ENCODE data around the gene SPTBN1. TPM values are rescaled to one million over a fixed set of nuclear protein-coding genes. Genes with fewer than 3 reads are reported as not detected.

SPTBN1 gene
- total and polyA plus RNA-seq, 5 donors from 2014 or later = 10.0 to 182 (median 19.6) TPM

- no peak overlapping the region for H3K4me3 ChIP-seq (ENCODE audit: low read depth, low read length)
- no peak for DNase-seq
Observed at GRCh38 chr2:54708584-54709335, 252.6 kb downstream of the SPTBN1 start.

GRCh38 chr2:54709336-54709809 lies 253.2 kb downstream of the SPTBN1 start:
- peaks cover 45% of the 10 kb centered on the region for H3K27me3 Mint-ChIP-seq
- DNase-seq (no peak), ATAC-seq (ENCODE audit: low read depth in 2 of 2) (peak; percentile 23 to 37)

More at GRCh38 chr2:54708584-54709335, 252.6 kb downstream of the SPTBN1 start:
- Mint-ChIP-seq H3K4me1 (peaks cover 0 to 2% (median under 1%) of the 10 kb centered on the region in 4 donors), H3K27ac (no peak overlapping the region), H3K4me3 (peak overlapping the region in 1 of 4 donors; percentile 71), H3K9me3 (no peaks in the 10 kb centered on the region), H3K27me3 (peaks cover 42% of the 10 kb centered on the region), H3K36me3 (no peaks in the 10 kb centered on the region)
- Histone ChIP-seq H3K9me3 (ENCODE audit: control insufficient read depth in 2 of 2, low read length in 2 of 2) (no peaks in the 10 kb centered on the region), H3K4me1 (ENCODE audit: control insufficient read depth, insufficient read depth, low read length, poor library complexity, severe bottlenecking) (peaks cover 14% of the 10 kb centered on the region), H3K27ac (ENCODE audit: insufficient read depth, low read length, poor library complexity, severe bottlenecking) (no peak overlapping the region), H3K27me3 (ENCODE audit: control insufficient read depth, insufficient read depth, low read length) (peaks cover 20% of the 10 kb centered on the region), H3K36me3 (ENCODE audit: control insufficient read depth, insufficient read depth, low read length) (no peaks in the 10 kb centered on the region)
- ATAC-seq (ENCODE audit: low read depth in 2 of 2) = peak; percentile 28 to 35

GRCh38 chr2:54710216-54710615 lies 254.1 kb downstream of the SPTBN1 start:
- H3K27me3 Mint-ChIP-seq = peaks cover 48% of the 10 kb centered on the region
- no peaks in the 10 kb centered on the region for H3K36me3 Mint-ChIP-seq
- H3K27ac Mint-ChIP-seq = peak overlapping the region in 1 of 3 donors; percentile 65
- H3K4me1 Mint-ChIP-seq = peaks cover 0 to 2% (median under 1%) of the 10 kb centered on the region in 4 donors
- no peaks in the 10 kb centered on the region for H3K9me3 ChIP-seq (ENCODE audit: control insufficient read depth in 2 of 2, low read length in 2 of 2)
- ATAC-seq (ENCODE audit: low read depth in 2 of 2) (no peak), DNase-seq (no peak)
- H3K4me3 ChIP-seq (ENCODE audit: low read depth, low read length) = no peak overlapping the region
- H3K4me3 Mint-ChIP-seq = no peak overlapping the region
- peaks cover 20% of the 10 kb centered on the region for H3K27me3 ChIP-seq (ENCODE audit: control insufficient read depth, insufficient read depth, low read length)
- peaks cover 14% of the 10 kb centered on the region for H3K4me1 ChIP-seq (ENCODE audit: control insufficient read depth, insufficient read depth, low read length, poor library complexity, severe bottlenecking)
- no peak overlapping the region for H3K27ac ChIP-seq (ENCODE audit: insufficient read depth, low read length, poor library complexity, severe bottlenecking)
- H3K9me3 Mint-ChIP-seq = no peaks in the 10 kb centered on the region
- no peaks in the 10 kb centered on the region for H3K36me3 ChIP-seq (ENCODE audit: control insufficient read depth, insufficient read depth, low read length)

More at GRCh38 chr2:54709336-54709809, 253.2 kb downstream of the SPTBN1 start:
- Mint-ChIP-seq H3K36me3 (no peaks in the 10 kb centered on the region), H3K27ac (no peak overlapping the region), H3K4me1 (peaks cover 0 to 2% (median under 1%) of the 10 kb centered on the region in 4 donors), H3K4me3 (peak overlapping the region in 2 of 4 donors; percentile 22 to 52), H3K9me3 (no peaks in the 10 kb centered on the region)
- peaks cover 14% of the 10 kb centered on the region for H3K4me1 ChIP-seq (ENCODE audit: control insufficient read depth, insufficient read depth, low read length, poor library complexity, severe bottlenecking)
- H3K36me3 ChIP-seq (ENCODE audit: control insufficient read depth, insufficient read depth, low read length) = no peaks in the 10 kb centered on the region
- H3K27me3 ChIP-seq (ENCODE audit: control insufficient read depth, insufficient read depth, low read length) = peaks cover 20% of the 10 kb centered on the region
- H3K4me3 ChIP-seq (ENCODE audit: low read depth, low read length) = no peak overlapping the region
- no peak overlapping the region for H3K27ac ChIP-seq (ENCODE audit: insufficient read depth, low read length, poor library complexity, severe bottlenecking)
- H3K9me3 ChIP-seq (ENCODE audit: control insufficient read depth in 2 of 2, low read length in 2 of 2) = no peaks in the 10 kb centered on the region

- H3K27ac Mint-ChIP-seq = no peak overlapping the region
- peaks cover 0 to 2% (median under 1%) of the 10 kb centered on the region in 4 donors for H3K4me1 Mint-ChIP-seq
- no peaks in the 10 kb centered on the region for H3K36me3 Mint-ChIP-seq
- DNase-seq (no peak), ATAC-seq (ENCODE audit: low read depth in 2 of 2) (no peak)
- H3K9me3 ChIP-seq (ENCODE audit: control insufficient read depth in 2 of 2, low read length in 2 of 2) = no peaks in the 10 kb centered on the region
- H3K4me3 ChIP-seq (ENCODE audit: low read depth, low read length) = no peak overlapping the region
- H3K4me1 ChIP-seq (ENCODE audit: control insufficient read depth, insufficient read depth, low read length, poor library complexity, severe bottlenecking) = peaks cover 14% of the 10 kb centered on the region
- peaks cover 21% of the 10 kb centered on the region for H3K27me3 ChIP-seq (ENCODE audit: control insufficient read depth, insufficient read depth, low read length)
- peaks cover 66% of the 10 kb centered on the region for H3K27me3 Mint-ChIP-seq
- no peak overlapping the region for H3K27ac ChIP-seq (ENCODE audit: insufficient read depth, low read length, poor library complexity, severe bottlenecking)
- no peaks in the 10 kb centered on the region for H3K36me3 ChIP-seq (ENCODE audit: control insufficient read depth, insufficient read depth, low read length)
- H3K9me3 Mint-ChIP-seq = no peaks in the 10 kb centered on the region
- no peak overlapping the region for H3K4me3 Mint-ChIP-seq
Observed at GRCh38 chr2:54712516-54712915, 256.4 kb downstream of the SPTBN1 start.

GRCh38 chr2:54714996-54715395 lies 258.9 kb downstream of the SPTBN1 start:
- Histone ChIP-seq H3K4me3 (ENCODE audit: low read depth, low read length) (no peak overlapping the region), H3K36me3 (ENCODE audit: control insufficient read depth, insufficient read depth, low read length) (no peaks in the 10 kb centered on the region), H3K4me1 (ENCODE audit: control insufficient read depth, insufficient read depth, low read length, poor library complexity, severe bottlenecking) (no peaks in the 10 kb centered on the region), H3K27ac (ENCODE audit: insufficient read depth, low read length, poor library complexity, severe bottlenecking) (no peak overlapping the region), H3K27me3 (ENCODE audit: control insufficient read depth, insufficient read depth, low read length) (peaks cover 26% of the 10 kb centered on the region), H3K9me3 (ENCODE audit: control insufficient read depth in 2 of 2, low read length in 2 of 2) (no peaks in the 10 kb centered on the region)
- DNase-seq (no peak), ATAC-seq (ENCODE audit: low read depth in 2 of 2) (no peak)
- Mint-ChIP-seq H3K4me1 (peaks cover 0 to 2% (median 0%) of the 10 kb centered on the region in 4 donors), H3K9me3 (peaks cover 0 to 4% (median 0%) of the 10 kb centered on the region in 7 donors), H3K36me3 (no peaks in the 10 kb centered on the region), H3K27me3 (peaks cover 69% of the 10 kb centered on the region), H3K4me3 (no peak overlapping the region), H3K27ac (no peak overlapping the region)

GRCh38 chr2:54716375-54716774 lies 260.2 kb downstream of the SPTBN1 start:
- no peaks in the 10 kb centered on the region for H3K36me3 Mint-ChIP-seq

GRCh38 chr2:54720563-54720962 lies 264.4 kb downstream of the SPTBN1 start:
- DNase-seq (no peak), ATAC-seq (ENCODE audit: low read depth in 2 of 2) (no peak)
- Mint-ChIP-seq H3K27me3 (peaks cover 56% of the 10 kb centered on the region), H3K36me3 (no peaks in the 10 kb centered on the region), H3K4me1 (peaks cover 4 to 17% (median 11%) of the 10 kb centered on the region in 4 donors), H3K4me3 (peak overlapping the region in 1 of 4 donors; percentile 8), H3K9me3 (peaks cover 0 to 4% (median 0%) of the 10 kb centered on the region in 7 donors), H3K27ac (no peak overlapping the region)
- Histone ChIP-seq H3K9me3 (ENCODE audit: control insufficient read depth in 2 of 2, low read length in 2 of 2) (no peaks in the 10 kb centered on the region), H3K4me3 (ENCODE audit: low read depth, low read length) (no peak overlapping the region), H3K36me3 (ENCODE audit: control insufficient read depth, insufficient read depth, low read length) (no peaks in the 10 kb centered on the region), H3K4me1 (ENCODE audit: control insufficient read depth, insufficient read depth, low read length, poor library complexity, severe bottlenecking) (peaks cover 22% of the 10 kb centered on the region), H3K27me3 (ENCODE audit: control insufficient read depth, insufficient read depth, low read length) (peaks cover 19% of the 10 kb centered on the region), H3K27ac (ENCODE audit: insufficient read depth, low read length, poor library complexity, severe bottlenecking) (no peak overlapping the region)

More at GRCh38 chr2:54716375-54716774, 260.2 kb downstream of the SPTBN1 start:
- H3K4me1 Mint-ChIP-seq = no peaks in the 10 kb centered on the region
- no peak overlapping the region for H3K27ac Mint-ChIP-seq
- no peaks in the 10 kb centered on the region for H3K36me3 ChIP-seq (ENCODE audit: control insufficient read depth, insufficient read depth, low read length)
- H3K9me3 ChIP-seq (ENCODE audit: control insufficient read depth in 2 of 2, low read length in 2 of 2) = no peaks in the 10 kb centered on the region
- peaks cover 0 to 4% (median 0%) of the 10 kb centered on the region in 7 donors for H3K9me3 Mint-ChIP-seq
- DNase-seq (no peak), ATAC-seq (ENCODE audit: low read depth in 2 of 2) (no peak)
- H3K4me3 Mint-ChIP-seq = no peak overlapping the region
- peaks cover 59% of the 10 kb centered on the region for H3K27me3 Mint-ChIP-seq
- peaks cover 20% of the 10 kb centered on the region for H3K27me3 ChIP-seq (ENCODE audit: control insufficient read depth, insufficient read depth, low read length)
- no peak overlapping the region for H3K27ac ChIP-seq (ENCODE audit: insufficient read depth, low read length, poor library complexity, severe bottlenecking)
- H3K4me1 ChIP-seq (ENCODE audit: control insufficient read depth, insufficient read depth, low read length, poor library complexity, severe bottlenecking) = no peaks in the 10 kb centered on the region
- H3K4me3 ChIP-seq (ENCODE audit: low read depth, low read length) = no peak overlapping the region

Data from CD4-positive, CD25-positive, alpha-beta regulatory T cell (primary cell).